ENCODE data around the gene ACTL6A.
"Not testable (repeated sequence)": the region's sequence is repeated elsewhere in the genome, so short reads cannot be mapped to it uniquely, and the experiment has no call there.

Gene ACTL6A

GRCh38 chr3:179562591-179563270, at the start of gene ACTL6A:
Gene ACTL6A, plus strand, starts transcription at chr3:179562926. Its CDS starts 167 bp downstream, at chr3:179563093.
- peak; percentile 99 to 100 for DNase-seq

GRCh38 chr3:179513862-179514261, 48.9 kb upstream of the ACTL6A start:
- no peak for DNase-seq

- not testable (repeated sequence) for DNase-seq
Measured at GRCh38 chr3:179516461-179517251, 46.1 kb upstream of the ACTL6A start.

- no peak for DNase-seq
Measured at GRCh38 chr3:179526482-179526881, 36.2 kb upstream of the ACTL6A start.

GRCh38 chr3:179526989-179527391, 35.7 kb upstream of the ACTL6A start:
- DNase-seq: peak; percentile 11 to 19

- no peak for DNase-seq
Measured at GRCh38 chr3:179528772-179529171, 34.0 kb upstream of the ACTL6A start.

- no peak for DNase-seq
Measured at GRCh38 chr3:179531576-179531975, 31.1 kb upstream of the ACTL6A start.

- no peak for DNase-seq
Measured at GRCh38 chr3:179533274-179533673, 29.5 kb upstream of the ACTL6A start.

GRCh38 chr3:179536256-179536655, 26.5 kb upstream of the ACTL6A start:
- DNase-seq: no peak

- no peak for DNase-seq
Measured at GRCh38 chr3:179541094-179541493, 21.6 kb upstream of the ACTL6A start.

- no peak for DNase-seq
Measured at GRCh38 chr3:179541596-179541995, 21.1 kb upstream of the ACTL6A start.

- no peak for DNase-seq
Measured at GRCh38 chr3:179542375-179542774, 20.4 kb upstream of the ACTL6A start.

- DNase-seq: no peak
Measured at GRCh38 chr3:179544981-179545645, 17.6 kb upstream of the ACTL6A start.

- no peak for DNase-seq
Measured at GRCh38 chr3:179546814-179547241, 15.9 kb upstream of the ACTL6A start.

- DNase-seq: no peak
Measured at GRCh38 chr3:179551349-179552105, 11.2 kb upstream of the ACTL6A start.

GRCh38 chr3:179558742-179559364, 3.9 kb upstream of the ACTL6A start:
- peak; percentile 45 to 74 for DNase-seq

GRCh38 chr3:179560791-179561190, 1.9 kb upstream of the ACTL6A start:
- DNase-seq: no peak

- peak; percentile 8 to 56 for DNase-seq
Measured at GRCh38 chr3:179563271-179563783, 601 bp downstream of the ACTL6A start.

GRCh38 chr3:179565496-179565895, 2.8 kb downstream of the ACTL6A start:
- DNase-seq: no peak

GRCh38 chr3:179580992-179581391, 18.3 kb downstream of the ACTL6A start:
- no peak for DNase-seq

GRCh38 chr3:179589143-179589542, 26.4 kb downstream of the ACTL6A start:
- DNase-seq: no peak

GRCh38 chr3:179590669-179591068, 27.9 kb downstream of the ACTL6A start:
- no peak for DNase-seq

Data from NCI-H446 (cell line).